Heart left ventricle (tissue), 16 donors: ENCODE results near the gene GLMP. TPM values are rescaled to one million over a fixed set of nuclear protein-coding genes. Genes with fewer than 3 reads are reported as not detected.
A peak's percentile ranks its signal among the peaks of the same experiment; 100 is the strongest.

Experiments used
- ATAC-seq, 4 donors: fragments of 200-7000 bp; cut with Tn5 transposase; one replicate each; pipeline ENCODE4 v1.9.1; 2020 to 2022; ENCODE audit warnings: moderate library complexity in 4 of 4, mild to moderate bottlenecking in 3 of 4, moderate number of reproducible peaks in 1 of 4
- DNase-seq, 5 donors: peaks; one replicate each; pipeline ENCODE4 v3.0.0-alpha.2; 2020
- H3K27ac ChIP-seq, 12 donors: fragments of 200-600 bp; sonication (generic) in 4 of 12; one replicate each; pipeline versions ENCODE4 v1.5.0 to v1.8.0; 2016 to 2022; ENCODE audit warnings: mild to moderate bottlenecking in 2 of 12
- H3K27me3 ChIP-seq, 9 donors: fragments of 200-600 bp; sonication (generic) in 2 of 9; one replicate each; pipeline versions ENCODE4 v1.5.1 to v1.8.0; 2016 to 2022; ENCODE audit warnings: mild to moderate bottlenecking in 3 of 9
- H3K36me3 ChIP-seq, 9 donors: fragments of 200-600 bp; sonication (generic) in 2 of 9; one replicate each; pipeline versions ENCODE4 v1.5.0 to v1.8.0; 2018 to 2022; ENCODE audit warnings: mild to moderate bottlenecking in 2 of 9
- H3K4me1 ChIP-seq, 12 donors: fragments of 200-600 bp; sonication (generic) in 4 of 12; one replicate each; pipeline versions ENCODE4 v1.5.0 to v1.8.0; 2016 to 2022; ENCODE audit warnings: mild to moderate bottlenecking in 3 of 12
- H3K4me3 ChIP-seq, 12 donors: fragments of 200-600 bp; sonication (generic) in 4 of 12; one replicate each; pipeline versions ENCODE4 v1.5.0 to v1.8.0; 2017 to 2022; ENCODE audit warnings: mild to moderate bottlenecking in 9 of 12, moderate library complexity in 4 of 12
- H3K9me3 ChIP-seq, 12 donors: fragments of 200-600 bp; sonication (generic) in 4 of 12; one replicate each; pipeline versions ENCODE4 v1.5.0 to v1.8.0; 2016 to 2022; ENCODE audit warnings: mild to moderate bottlenecking in 1 of 12
- POLR2A ChIP-seq, 2 donors: fragments of 450-650 bp; IDR thresholded peaks; one replicate each; pipeline ENCODE4 v1.6.1; 2017; ENCODE audit warnings: antibody characterized with exemption in 2 of 2, mild to moderate bottlenecking in 2 of 2, moderate library complexity in 2 of 2
- WGBS, 4 donors: extraction: QIAGEN DNeasy Blood & Tissue Kit in 2 of 4; methylation state at CpG; one replicate each; pipeline versions ENCODE4 v1.1.5 to v1.1.7; 2013 to 2018; 5-methylcytosine and 5-hydroxymethylcytosine counted together
- intact Hi-C, 10 donors: fragments of 100-400 bp; cut with DNase I; formaldehyde crosslinking; loops; one replicate each; pipeline versions ENCODE4 v1.11.1 to v1.14.2; 2022
- polyA plus RNA-seq, 2 donors: library from polyadenylated mRNA; stranded (reverse); fragments of 200-250 nt; gene quantifications; one replicate each; pipeline ENCODE4 v1.2.3, GENCODE V29; 2013
- total RNA-seq, 9 donors: library from RNA; depleted of rRNA in 2 of 9; stranded (reverse); fragments of >200 nt in 2 of 9; fragmentation: NEBNext Ultra II Directional in 3 of 9; extraction: Animal tissue kit (Norgen Biotek cat#: 25700) in 3 of 9; gene quantifications; one replicate each; pipeline versions ENCODE4 v1.1.0 to v1.2.4, GENCODE V29; 2016 to 2023
- TF ChIP-seq, protein P1 (sequence below), 12 donors: fragments of 200-600 bp; sonication (generic) in 4 of 12; IDR thresholded peaks; one replicate each; pipeline versions ENCODE4 v1.5.0 to v1.8.0; 2018 to 2022; ENCODE audit warnings: antibody characterized with exemption in 12 of 12, mild to moderate bottlenecking in 5 of 12
- donor health status: ischemic (EF 13 %, LVEDD 7.1; RV severe dilation, severe dysfunction).
- donor health status: healthy with polysubstance abuse.
- donor health status: DM: no; HTN: yes; CAD: no.
- donor health status: DM: no; HTN: no; CAD: no.
- donor health status: ischemic (EF 25% LVEDD 6.9; RV normal size, moderate dysfunction).
- donor health status: ischemic (EF 25% LVEDD 5.7; RV mildly dilated, moderate dysfunction).
- donor health status: healthy.
- donor health status: DM: yes; HTN: yes; CAD: no.
- donor health status: ischemic (EF 35%, LVEDD 5.7; RV mildly dilated, moderate dysfunction).
- donor health status: nonischemic (EF 11% LVEDD 7.7; RV severe dilation, severe dysfunction).
- donor health status: DM: yes; HTN: yes; CAD: no.
- donor health status: PGD.
- donor health status: ischemic (EF 29% LVEDD 5.4; RV normal size, mild dysfunction).
- donor health status: nonischemic (EF 23%, LVEDD 6.1; RV moderate dilation, normal function).

GLMP gene
- total and polyA plus RNA-seq, 11 donors, result 9.1 to 63.8 (median 16.0) TPM

DNA sequence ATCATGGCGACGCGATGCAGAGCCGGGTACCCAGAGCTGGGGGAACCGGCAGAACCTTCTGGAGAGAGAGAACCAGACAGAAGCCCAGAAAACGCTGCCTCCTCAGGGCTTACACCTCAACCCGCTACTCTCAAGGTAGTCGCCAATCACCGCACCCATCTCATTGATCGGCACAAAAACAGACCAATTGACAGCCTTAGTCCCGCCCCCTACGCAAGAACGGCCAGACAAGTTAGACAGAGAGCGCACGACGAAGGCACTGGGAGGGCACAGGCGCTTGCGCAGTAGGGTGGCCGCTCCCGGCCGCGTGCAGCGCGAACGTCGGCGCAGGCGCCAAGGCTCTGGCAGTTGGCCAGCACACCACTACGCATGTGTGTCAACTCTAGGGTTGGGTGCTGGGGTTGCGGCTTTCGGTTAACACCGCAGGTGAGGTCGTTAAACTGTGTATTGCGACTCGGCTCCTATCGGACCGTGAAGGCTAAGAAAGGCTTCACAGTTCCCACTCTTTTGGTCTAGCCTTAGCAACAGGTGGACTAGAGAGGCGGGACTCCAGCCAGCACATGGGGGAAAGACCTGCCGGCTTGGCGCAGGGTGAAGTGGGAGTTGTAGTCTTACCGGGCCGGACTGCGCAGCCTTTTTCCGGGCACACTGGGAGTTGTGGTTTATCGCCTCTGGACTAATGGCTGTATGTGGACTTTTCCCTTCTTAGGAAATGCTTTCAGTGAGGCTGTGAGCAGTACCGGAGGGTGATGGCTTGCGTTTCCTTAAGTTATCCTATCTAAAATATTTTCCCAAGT, 42.9 kb upstream of the GLMP start, which contains the start of the genes CCT3 and TSACC:
Gene CCT3, minus strand, starts transcription at position 113 of the 797 bp plus-strand sequence. Its CDS starts 108 bp downstream, at position 5.
Gene TSACC, plus strand, starts transcription at position 347 of the 797 bp plus-strand sequence. CDS start 1,232 bp downstream, outside the sequence.
- H3K27ac ChIP-seq, result peak within 1 kb of the TSS; percentile 54 to 96 (median 85)
- H3K4me3 ChIP-seq, result peak within 1 kb of the TSS; percentile 46 to 98 (median 73)
- H3K27me3 ChIP-seq, result no peaks in the 10 kb centered on the region
- TF ChIP-seq POLR2A (IDR thresholded peaks at IDR 0.05), result peak in 1 of 2 donors; percentile 82
- TF ChIP-seq, protein P1, sequence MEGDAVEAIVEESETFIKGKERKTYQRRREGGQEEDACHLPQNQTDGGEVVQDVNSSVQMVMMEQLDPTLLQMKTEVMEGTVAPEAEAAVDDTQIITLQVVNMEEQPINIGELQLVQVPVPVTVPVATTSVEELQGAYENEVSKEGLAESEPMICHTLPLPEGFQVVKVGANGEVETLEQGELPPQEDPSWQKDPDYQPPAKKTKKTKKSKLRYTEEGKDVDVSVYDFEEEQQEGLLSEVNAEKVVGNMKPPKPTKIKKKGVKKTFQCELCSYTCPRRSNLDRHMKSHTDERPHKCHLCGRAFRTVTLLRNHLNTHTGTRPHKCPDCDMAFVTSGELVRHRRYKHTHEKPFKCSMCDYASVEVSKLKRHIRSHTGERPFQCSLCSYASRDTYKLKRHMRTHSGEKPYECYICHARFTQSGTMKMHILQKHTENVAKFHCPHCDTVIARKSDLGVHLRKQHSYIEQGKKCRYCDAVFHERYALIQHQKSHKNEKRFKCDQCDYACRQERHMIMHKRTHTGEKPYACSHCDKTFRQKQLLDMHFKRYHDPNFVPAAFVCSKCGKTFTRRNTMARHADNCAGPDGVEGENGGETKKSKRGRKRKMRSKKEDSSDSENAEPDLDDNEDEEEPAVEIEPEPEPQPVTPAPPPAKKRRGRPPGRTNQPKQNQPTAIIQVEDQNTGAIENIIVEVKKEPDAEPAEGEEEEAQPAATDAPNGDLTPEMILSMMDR (IDR thresholded peaks at IDR 0.05), result no peak
- DNase-seq (peak; percentile 99 to 100 (median 99)), ATAC-seq (peak; percentile 96 to 98 (median 97))
- H3K9me3 ChIP-seq, result no peaks in the 10 kb centered on the region
- H3K36me3 ChIP-seq, result peaks cover 0 to 25% (median 24%) of the 10 kb centered on the region in 9 donors
- intact Hi-C loops, result loop anchor here in 2 of 10 donors (1.0 to 2.0 kb wide), 2 partner anchors 55 to 56 kb away; partner anchors contain the start of gene SMG5 (in 1 of the 2)
- WGBS, 4 donors, result 0 to 1% (median 0%) methylated on average over 31 to 47 of the region's 47 CpGs
- peaks cover 6 to 25% (median 20%) of the 10 kb centered on the region in 12 donors for H3K4me1 ChIP-seq

- H3K36me3 ChIP-seq, result peaks cover 0 to 30% (median 29%) of the 10 kb centered on the region in 9 donors
- no peaks in the 10 kb centered on the region for H3K27me3 ChIP-seq
- peaks cover 6 to 25% (median 20%) of the 10 kb centered on the region in 12 donors for H3K4me1 ChIP-seq
- intact Hi-C loops, result loop anchor here in 2 of 10 donors (1.0 to 2.0 kb wide), 2 partner anchors 55 kb away; partner anchors contain the start of gene SMG5 (in 1 of the 2)
- H3K4me3 ChIP-seq, result peak overlapping the region; percentile 46 to 98 (median 73)
- no peaks in the 10 kb centered on the region for H3K9me3 ChIP-seq
- TF ChIP-seq, protein P1 (IDR thresholded peaks at IDR 0.05), result no peak
- no peak for TF ChIP-seq POLR2A (IDR thresholded peaks at IDR 0.05)
- WGBS, 4 donors, result 0 to 1% (median 0%) methylated on average over 14 of the region's 14 CpGs
- H3K27ac ChIP-seq, result peak overlapping the region; percentile 38 to 96 (median 85)
- DNase-seq (no peak), ATAC-seq (peak in 3 of 4 donors; percentile 7 to 30 (median 16))
Measured at GRCh38 chr1:156337888-156338179, 42.4 kb upstream of the GLMP start.

- WGBS, 4 donors, result 33 to 41% (median 36%) methylated on average over 34 of the region's 34 CpGs
- H3K27me3 ChIP-seq, result no peaks in the 10 kb centered on the region
- intact Hi-C loops, result no loop called here
- TF ChIP-seq, protein P1 (IDR thresholded peaks at IDR 0.05), result no peak
- no peak for TF ChIP-seq POLR2A (IDR thresholded peaks at IDR 0.05)
- peak overlapping the region; percentile 38 to 96 (median 85) for H3K27ac ChIP-seq
- H3K4me1 ChIP-seq, result peaks cover 6 to 25% (median 20%) of the 10 kb centered on the region in 12 donors
- DNase-seq (no peak), ATAC-seq (no peak)
- H3K4me3 ChIP-seq, result peak overlapping the region; percentile 46 to 98 (median 73)
- no peaks in the 10 kb centered on the region for H3K9me3 ChIP-seq
- H3K36me3 ChIP-seq, result peaks cover 0 to 36% (median 35%) of the 10 kb centered on the region in 9 donors
Measured at GRCh38 chr1:156337052-156337887, 41.8 kb upstream of the GLMP start.
